ENCODE data around the gene GPR82.
"Not testable (repeated sequence)": the region's sequence is repeated elsewhere in the genome, so short reads cannot be mapped to it uniquely, and the experiment has no call there.

Gene GPR82

DNA sequence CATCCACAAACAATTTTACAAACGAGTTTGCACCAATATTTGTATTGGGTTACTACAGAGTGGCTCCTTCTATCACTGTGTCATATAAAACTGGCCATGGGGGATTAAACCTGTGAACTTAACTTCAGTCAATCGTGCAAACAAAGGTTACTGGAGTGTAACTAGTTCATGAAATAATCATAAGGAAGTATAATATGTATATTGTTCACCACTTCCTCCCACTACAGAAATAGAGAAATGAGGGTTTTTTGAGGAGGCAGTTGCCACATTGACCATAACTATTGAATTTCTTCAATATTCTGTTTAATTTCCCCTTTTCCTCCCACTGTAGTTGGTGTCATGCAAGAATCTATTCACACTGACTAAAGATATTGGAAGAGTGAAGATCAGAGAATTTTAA, at the start of gene GPR82:
GPR82 (plus strand) TSS at position 356 of the 400 bp plus-strand sequence. CDS start 2,846 bp downstream, outside the sequence.
- no peak for DNase-seq

GRCh38 chrX:41676361-41676760, 47.6 kb upstream of the GPR82 start:
- not testable (repeated sequence) for DNase-seq

DNA sequence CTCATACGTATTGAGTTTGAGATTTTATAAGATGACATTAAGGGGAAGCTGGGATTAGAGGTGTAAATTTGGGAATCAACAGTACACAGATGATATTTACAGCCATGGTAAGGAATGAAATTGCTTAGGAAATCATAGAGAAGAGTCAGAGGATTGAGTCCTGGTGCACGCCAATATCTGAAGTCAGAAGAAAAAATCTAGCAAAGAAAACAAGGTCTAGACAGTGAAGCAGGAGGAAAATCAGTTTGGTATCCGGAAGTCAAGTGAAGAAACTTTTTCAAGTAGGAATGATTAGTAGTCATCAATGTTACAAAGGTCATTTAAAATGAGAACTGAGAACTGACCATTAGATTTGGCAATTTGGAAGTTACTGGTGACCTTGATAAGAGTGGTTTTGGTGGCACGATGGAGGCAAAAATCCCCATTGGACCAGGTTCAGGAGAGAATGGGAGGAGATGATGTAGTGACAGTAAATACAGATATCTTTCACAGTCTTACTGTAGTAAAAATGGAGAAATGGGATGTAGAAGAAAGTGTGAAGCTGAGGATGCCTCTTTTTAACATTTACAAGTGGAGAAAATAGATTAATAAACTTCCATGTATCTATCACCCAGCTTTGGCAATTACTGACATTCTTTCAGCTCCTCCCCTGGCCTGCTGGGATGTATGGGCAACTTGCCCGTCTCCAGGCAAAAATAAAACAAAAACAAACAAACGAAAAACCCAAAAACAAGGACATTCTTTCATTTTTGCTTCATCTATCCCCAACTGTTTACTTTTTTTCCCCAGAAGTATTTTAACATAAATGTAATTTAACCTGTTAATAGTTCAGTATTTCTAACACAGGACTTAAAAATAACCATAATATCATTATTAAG, 46.6 kb upstream of the GPR82 start:
- no peak for DNase-seq

DNA sequence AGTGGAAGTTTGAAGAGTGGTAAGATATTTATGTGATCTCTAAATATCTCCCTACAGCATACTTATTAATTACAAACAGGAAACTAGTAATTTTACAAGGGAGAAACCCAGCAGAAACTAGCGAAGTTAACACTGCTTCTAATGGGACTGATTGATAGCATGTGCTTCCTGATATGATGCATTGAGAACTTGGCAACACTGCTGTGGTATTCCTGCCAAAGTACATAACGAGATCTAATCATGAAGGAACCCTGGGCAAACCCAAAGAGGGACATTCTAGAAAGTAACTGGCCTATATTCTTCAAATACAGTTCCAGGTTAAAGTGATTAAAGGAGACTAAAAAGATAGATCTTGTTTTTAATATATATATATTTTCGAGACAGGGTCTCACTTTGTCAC, 39.8 kb upstream of the GPR82 start:
- DNase-seq = no peak

GRCh38 chrX:41684940-41685339, 39.0 kb upstream of the GPR82 start:
- DNase-seq = no peak

DNA sequence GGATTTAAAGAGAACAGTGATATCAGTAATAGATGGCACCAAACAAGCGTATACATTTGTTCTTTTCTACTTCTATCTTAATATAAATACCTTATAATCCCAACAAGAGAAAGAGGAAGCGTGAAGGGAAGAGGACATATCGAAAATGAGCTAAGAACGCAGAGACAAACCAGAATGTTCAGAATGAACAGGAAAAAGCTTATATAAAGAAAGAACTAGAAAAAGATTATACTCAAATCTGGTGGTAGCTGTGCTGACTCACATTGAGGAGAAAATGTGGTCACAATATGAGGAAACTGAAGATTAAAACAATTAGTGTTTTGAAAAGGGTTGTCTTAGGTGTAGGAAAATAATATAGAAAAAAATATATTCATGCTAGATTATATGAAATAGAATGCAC, 37.2 kb upstream of the GPR82 start:
- DNase-seq = no peak

DNA sequence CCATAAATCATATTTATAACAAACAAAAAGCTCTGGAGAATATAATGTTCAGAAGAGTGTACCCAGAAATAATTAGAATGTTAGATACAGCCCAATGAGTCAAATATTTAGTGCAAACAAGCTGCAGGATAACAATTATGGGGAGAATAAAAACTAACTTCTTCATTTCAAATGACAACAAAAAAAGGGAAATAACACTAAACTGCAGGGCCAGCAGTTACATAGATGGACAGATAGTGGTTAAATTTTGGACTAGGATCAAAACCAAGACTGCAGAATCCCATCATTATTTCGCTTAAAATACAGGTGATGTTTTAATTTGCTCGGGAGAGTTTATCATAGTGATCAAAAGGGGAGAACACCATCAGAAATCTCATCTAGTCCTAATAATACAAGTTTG, 35.8 kb upstream of the GPR82 start:
- no peak for DNase-seq

DNA sequence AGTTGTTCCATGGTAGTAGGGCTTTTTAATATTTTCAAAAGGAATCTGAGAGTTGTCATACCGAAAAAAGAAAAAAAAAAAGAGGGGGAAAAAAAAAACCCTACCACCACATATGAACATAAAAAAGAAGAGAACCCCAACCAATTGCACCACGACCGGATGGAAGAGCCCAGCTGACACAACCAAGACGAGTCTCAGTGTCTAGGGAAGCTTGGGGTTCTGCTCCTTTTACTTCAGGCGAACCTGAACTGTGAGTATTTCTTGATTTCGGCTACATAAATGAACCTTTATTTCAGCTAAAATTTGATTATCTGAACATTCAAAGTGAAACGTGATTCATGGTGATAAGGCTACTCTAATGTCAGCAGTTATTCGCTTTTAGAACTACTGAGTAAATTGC, 35.1 kb upstream of the GPR82 start, which contains the start of gene GPR34:
GPR34 (plus strand) TSS at position 139 of the 400 bp plus-strand sequence. CDS start 6,661 bp downstream, outside the sequence.
- no peak for DNase-seq

DNA sequence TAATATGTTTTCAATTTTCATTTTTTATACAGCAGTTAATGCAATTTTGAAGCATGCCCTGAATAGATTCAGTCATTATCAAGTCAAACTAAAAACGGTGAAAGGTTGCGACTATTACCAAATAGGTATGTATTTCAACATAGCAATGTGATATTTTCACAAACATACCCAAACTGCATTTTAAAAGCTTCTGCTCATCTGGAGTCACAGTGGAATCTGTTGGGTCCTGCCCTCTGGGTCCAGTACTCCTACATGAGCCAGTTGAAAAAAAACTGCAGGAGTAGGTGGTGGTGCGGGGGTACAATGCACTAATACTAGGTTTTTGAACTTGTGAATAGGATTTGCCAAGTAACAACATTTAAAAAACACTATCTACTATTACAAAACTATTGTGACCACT, 34.3 kb upstream of the GPR82 start:
- DNase-seq = no peak

GRCh38 chrX:41692162-41692749, 31.7 kb upstream of the GPR82 start:
- no peak for DNase-seq

DNA sequence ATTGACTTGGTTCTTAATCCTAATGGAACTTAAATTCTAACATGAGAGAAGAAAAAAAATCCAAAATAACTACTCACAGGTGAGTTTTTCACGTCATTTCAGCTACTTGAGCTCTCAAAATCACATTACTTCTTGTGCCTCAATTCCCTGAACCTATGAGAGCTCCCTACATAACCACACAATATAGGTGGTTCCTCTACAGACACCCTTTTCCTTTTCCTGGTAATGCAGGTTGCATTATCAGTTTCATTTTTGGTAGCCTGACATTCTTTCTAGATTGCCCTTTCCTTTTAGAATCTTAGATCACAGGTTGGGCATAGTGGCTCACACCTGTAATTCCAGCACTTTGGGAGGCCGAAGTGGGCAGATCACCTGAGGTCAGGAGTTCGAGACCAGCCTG, 31.0 kb upstream of the GPR82 start:
- DNase-seq = no peak

DNA sequence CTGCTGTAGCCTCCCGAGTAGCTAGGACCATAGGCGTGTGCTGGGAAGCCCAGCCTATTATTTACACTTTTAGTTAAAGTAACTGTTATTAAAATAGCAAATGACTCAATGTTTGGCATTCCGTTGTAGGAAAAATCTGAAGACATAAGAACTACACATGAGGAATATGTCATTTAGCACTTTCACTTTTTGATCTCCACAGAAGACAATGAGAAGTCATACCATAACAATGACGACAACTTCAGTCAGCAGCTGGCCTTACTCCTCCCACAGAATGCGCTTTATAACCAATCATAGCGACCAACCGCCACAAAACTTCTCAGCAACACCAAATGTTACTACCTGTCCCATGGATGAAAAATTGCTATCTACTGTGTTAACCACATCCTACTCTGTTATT, 28.6 kb upstream of the GPR82 start:
- DNase-seq = no peak

- no peak for DNase-seq
Measured at GRCh38 chrX:41703574-41704029, 20.4 kb upstream of the GPR82 start.

DNA sequence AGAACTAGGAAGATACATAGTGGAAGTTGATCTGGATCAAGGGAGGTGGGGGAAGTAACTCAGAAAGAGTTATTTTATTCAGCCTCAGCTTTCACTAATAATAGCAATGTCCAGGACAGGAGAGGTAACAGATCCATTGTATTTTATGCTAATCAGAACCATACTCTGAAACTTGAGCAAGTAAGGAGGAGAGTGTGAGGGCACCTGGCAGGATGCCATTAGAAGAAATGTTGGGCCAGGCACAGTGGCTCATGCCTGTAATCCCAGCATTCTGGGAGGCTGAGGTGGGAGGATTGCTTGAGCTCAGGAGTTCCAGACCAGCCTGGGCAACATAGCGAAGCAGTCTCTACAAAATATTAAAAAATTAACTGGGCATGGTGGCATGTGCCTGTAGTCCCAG, 18.9 kb upstream of the GPR82 start:
- DNase-seq = no peak

- no peak for DNase-seq
Measured at GRCh38 chrX:41705680-41706374, 18.2 kb upstream of the GPR82 start.

DNA sequence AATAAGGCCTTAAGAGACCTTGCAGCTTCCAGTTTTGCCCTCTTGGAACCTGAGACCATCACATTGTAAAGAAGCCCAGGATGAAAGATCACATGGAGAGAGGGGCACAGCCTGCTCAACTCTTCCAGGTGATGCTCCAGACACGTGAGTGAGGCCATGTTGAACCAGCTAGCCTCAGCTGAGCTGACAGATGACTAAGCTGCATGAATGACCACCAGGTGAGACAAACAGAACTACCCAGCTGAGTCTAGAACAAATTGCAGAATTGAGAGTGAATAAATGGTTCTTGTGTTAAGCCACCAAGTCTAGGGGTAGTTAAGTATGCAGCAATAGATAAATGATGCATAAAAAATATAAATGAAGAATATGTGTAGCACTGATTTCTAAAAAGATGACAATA, 16.8 kb upstream of the GPR82 start:
- no peak for DNase-seq

DNA sequence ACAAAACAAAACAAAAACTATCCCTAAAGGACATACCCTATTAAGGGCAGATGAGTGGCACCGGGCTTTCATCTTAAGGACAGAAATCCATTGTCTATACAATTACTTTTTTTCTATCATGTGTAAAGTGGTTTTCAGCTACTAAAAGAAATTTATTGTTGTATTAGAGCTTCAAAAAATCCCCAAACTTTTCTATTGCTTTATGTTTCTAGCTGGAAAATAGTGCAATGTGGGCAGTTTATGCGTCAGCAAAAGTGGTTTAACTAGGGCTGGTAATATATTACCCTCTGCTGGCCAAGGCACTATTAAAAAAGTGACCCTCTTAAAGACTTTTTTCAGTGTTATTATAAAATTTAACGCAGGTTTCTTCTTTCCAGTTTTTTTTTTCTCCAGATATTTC, 15.5 kb upstream of the GPR82 start:
- no peak for DNase-seq

- no peak for DNase-seq
Measured at GRCh38 chrX:41711021-41711667, 12.8 kb upstream of the GPR82 start.

- no peak for DNase-seq
Measured at GRCh38 chrX:41716222-41716621, 7.8 kb upstream of the GPR82 start.

DNA sequence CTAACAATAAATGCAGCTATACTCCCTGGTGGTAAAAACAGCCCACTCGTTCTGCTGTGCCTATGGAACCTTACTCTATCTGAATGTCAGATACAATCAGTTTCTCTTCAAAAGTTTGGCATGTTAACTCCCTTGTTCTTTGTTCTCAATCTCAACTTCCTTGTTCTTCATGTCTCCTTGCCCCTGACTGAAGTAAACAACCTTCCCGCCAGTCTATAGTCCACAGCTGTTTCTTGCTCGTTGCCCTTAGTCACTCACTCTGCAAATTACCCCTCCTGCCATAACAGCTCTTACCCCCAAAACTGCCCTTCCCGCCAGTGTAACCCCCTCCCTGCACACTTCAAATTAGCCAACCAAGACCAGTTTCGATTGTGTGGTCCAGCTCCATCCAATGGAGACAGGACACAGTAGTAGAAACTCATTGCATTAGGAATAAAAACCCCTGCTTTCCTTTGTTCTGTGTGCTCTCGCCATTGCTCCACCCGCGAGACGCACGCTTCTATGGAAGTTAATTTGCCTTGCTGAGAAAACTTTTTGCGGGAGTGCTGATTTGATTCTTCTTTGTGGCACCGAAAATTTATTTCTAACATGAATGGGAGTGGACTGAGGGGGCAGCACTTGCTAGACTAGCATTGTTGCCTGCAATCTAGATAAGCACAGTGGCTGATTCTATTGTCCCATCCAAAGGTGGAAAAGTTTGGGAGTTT, 7.1 kb upstream of the GPR82 start:
- DNase-seq = no peak

DNA sequence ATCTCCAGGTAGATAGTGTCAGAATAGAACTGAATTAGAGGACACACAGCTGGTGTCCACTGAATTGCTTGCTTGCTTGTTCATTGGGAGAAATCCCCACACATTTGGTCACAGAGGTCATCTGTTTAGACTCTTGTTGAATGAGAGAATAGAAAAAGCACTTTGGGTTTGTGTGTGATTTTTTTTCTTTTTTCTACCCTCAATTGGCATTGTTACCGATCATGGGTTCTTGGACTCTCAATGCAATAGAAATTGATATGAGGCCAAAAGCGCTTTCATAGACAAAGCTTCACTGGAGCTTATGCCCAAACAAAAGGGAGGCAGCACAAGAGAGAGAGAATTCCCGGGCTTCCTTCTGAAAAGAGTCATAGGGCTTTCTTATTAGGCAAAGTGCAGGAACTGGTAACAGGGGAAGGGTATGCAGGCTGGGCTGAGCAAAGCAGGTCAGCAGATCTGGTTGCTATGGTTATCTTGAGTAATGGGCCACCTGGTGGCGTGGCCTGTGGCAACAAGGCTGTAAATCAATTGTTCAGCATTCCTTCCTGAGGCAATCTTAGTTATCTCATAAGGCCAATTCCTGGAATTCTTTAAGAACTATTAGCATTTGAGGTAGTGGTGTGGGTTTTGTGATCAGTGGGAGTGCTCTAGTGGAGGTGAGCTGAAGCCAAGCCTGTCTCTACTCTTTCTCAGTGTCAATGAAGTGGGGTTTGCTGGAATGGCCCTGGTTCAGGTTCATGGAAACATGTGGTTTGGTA, 5.3 kb upstream of the GPR82 start:
- DNase-seq = no peak

DNA sequence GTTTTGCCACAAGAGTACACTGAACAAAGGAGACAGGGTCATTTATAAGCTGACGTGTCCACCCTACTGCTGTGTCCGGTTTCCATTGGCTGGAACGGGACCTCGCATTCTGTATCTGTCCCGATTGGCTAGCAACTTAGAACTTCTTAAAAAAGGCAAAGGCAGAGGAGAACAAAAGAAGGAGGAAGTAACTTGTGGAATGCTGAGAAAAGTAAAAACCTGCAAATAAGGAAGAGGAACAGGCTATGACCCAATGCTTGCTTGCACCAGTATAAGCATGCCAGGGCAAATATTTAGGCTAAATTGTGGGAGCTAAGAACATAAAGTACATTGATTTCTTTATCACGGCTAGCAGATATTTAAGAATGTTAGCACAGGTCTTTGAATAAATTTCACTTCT, 4.4 kb upstream of the GPR82 start:
- not testable (repeated sequence) for DNase-seq
